Left lung (tissue), 10 donors: ENCODE results near the gene HTR1B. TPM values are rescaled to one million over a fixed set of nuclear protein-coding genes. Genes with fewer than 3 reads are reported as not detected.

Experiments used
- ATAC-seq: fragments of 200-7000 bp; cut with Tn5 transposase; one replicate; pipeline ENCODE4 v1.9.1; 2020; ENCODE audit warnings: moderate library complexity
- DNase-seq, 4 donors: peaks; one replicate each; pipeline ENCODE4 v3.0.0-alpha.2; 2013 to 2020
- H3K27ac ChIP-seq, 2 donors: fragments of 200-600 bp; sonication (generic) in 1 of 2; one replicate each; pipeline versions ENCODE4 v1.5.0 to v1.8.0; 2020 to 2021
- H3K27me3 ChIP-seq, 2 donors: fragments of 200-600 bp; sonication (generic) in 1 of 2; one replicate each; pipeline versions ENCODE4 v1.5.0 to v1.8.0; 2020 to 2021
- H3K36me3 ChIP-seq, 2 donors: fragments of 200-600 bp; sonication (generic) in 1 of 2; one replicate each; pipeline versions ENCODE4 v1.5.0 to v1.8.0; 2020 to 2021
- H3K4me1 ChIP-seq, 2 donors: fragments of 200-600 bp; one replicate each; pipeline ENCODE4 v1.8.0; 2021
- H3K4me3 ChIP-seq, 2 donors: fragments of 200-600 bp; sonication (generic) in 1 of 2; one replicate each; pipeline versions ENCODE4 v1.5.0 to v1.8.0; 2020 to 2021; ENCODE audit warnings: mild to moderate bottlenecking in 1 of 2
- H3K9me3 ChIP-seq, 2 donors: fragments of 200-600 bp; sonication (generic) in 1 of 2; one replicate each; pipeline versions ENCODE4 v1.5.0 to v1.8.0; 2020 to 2021
- CTCF ChIP-seq, 2 donors: fragments of 200-600 bp; sonication (generic) in 1 of 2; IDR thresholded peaks; one replicate each; pipeline versions ENCODE4 v1.5.0 to v1.8.0; 2021; ENCODE audit warnings: antibody characterized with exemption in 2 of 2
- intact Hi-C, 2 donors: fragments of 100-400 bp; cut with DNase I; formaldehyde crosslinking; loops; one replicate each; pipeline versions ENCODE4 v1.11.2 to v1.14.2; 2022
- polyA plus RNA-seq, 6 donors: library from polyadenylated mRNA; unstranded; fragments of 120-200 nt; gene quantifications; one replicate each; pipeline ENCODE4 v1.2.1, GENCODE V29; 2013; ENCODE audit not compliant: insufficient read length in 6 of 6
- total RNA-seq, 2 donors: library from RNA; stranded (reverse); fragmentation: NEBNext Ultra II Directional; extraction: Animal tissue kit (Norgen Biotek cat#: 25700); gene quantifications; one replicate each; pipeline ENCODE4 v1.2.1, GENCODE V29; 2021
- donor health status: DM: no; HTN: yes; CAD: no.
- donor health status: DM: no; HTN: no; CAD: no.

HTR1B gene
- total and polyA plus RNA-seq, 8 donors = 0.08 to 0.65 (median 0.16) TPM; not detected in 3

- Histone ChIP-seq H3K36me3 (no peaks in the 10 kb centered on the region), H3K4me1 (no peaks in the 10 kb centered on the region), H3K27ac (no peak overlapping the region), H3K4me3 (no peak overlapping the region), H3K9me3 (peaks cover 0 to 11% of the 10 kb centered on the region in 2 donors), H3K27me3 (no peaks in the 10 kb centered on the region)
- no peak for ATAC-seq
- intact Hi-C loops = no loop called here
- DNase-seq = no peak
- TF ChIP-seq CTCF (IDR thresholded peaks at IDR 0.05) = no peak
These were observed 46.5 kb downstream of the HTR1B start for GRCh38 chr6:77416839-77417238.

- Histone ChIP-seq H3K27ac (no peak overlapping the region), H3K27me3 (no peaks in the 10 kb centered on the region), H3K9me3 (peaks cover 0 to 11% of the 10 kb centered on the region in 2 donors), H3K36me3 (no peaks in the 10 kb centered on the region), H3K4me3 (no peak overlapping the region), H3K4me1 (no peaks in the 10 kb centered on the region)
- ATAC-seq (no peak), DNase-seq (no peak)
- no peak for TF ChIP-seq CTCF (IDR thresholded peaks at IDR 0.05)
- intact Hi-C loops = no loop called here
These were observed 47.6 kb downstream of the HTR1B start for GRCh38 chr6:77415706-77416105.

Other genes starting within 250 kb of the HTR1B start
- gene MEI4, start 189.5 kb upstream of the HTR1B start, total RNA-seq = not detected
- gene MEI4, start 189.5 kb upstream of the HTR1B start, polyA plus RNA-seq = under 1 TPM; 0.05 to 0.24 (median 0.10) TPM